Breast epithelium (tissue), 3 donors: ENCODE data around the gene LBX2.

ENCODE experiments used
- POLR2AphosphoS5 ChIP-seq, 3 donors: sonication (generic); formaldehyde crosslinking; IDR thresholded peaks; one replicate each; pipeline ENCODE4 v1.6.1; 2017; ENCODE audit warnings: antibody characterized with exemption in 3 of 3
- TF ChIP-seq, protein P1 (sequence below), 3 donors: fragments of 450-650 bp; IDR thresholded peaks; one replicate each; pipeline ENCODE4 v1.5.1; 2016 to 2017; ENCODE audit warnings: antibody characterized with exemption in 3 of 3, mild to moderate bottlenecking in 3 of 3, moderate library complexity in 3 of 3

- TF ChIP-seq, protein P1, sequence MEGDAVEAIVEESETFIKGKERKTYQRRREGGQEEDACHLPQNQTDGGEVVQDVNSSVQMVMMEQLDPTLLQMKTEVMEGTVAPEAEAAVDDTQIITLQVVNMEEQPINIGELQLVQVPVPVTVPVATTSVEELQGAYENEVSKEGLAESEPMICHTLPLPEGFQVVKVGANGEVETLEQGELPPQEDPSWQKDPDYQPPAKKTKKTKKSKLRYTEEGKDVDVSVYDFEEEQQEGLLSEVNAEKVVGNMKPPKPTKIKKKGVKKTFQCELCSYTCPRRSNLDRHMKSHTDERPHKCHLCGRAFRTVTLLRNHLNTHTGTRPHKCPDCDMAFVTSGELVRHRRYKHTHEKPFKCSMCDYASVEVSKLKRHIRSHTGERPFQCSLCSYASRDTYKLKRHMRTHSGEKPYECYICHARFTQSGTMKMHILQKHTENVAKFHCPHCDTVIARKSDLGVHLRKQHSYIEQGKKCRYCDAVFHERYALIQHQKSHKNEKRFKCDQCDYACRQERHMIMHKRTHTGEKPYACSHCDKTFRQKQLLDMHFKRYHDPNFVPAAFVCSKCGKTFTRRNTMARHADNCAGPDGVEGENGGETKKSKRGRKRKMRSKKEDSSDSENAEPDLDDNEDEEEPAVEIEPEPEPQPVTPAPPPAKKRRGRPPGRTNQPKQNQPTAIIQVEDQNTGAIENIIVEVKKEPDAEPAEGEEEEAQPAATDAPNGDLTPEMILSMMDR (IDR thresholded peaks at IDR 0.05) = no peak
- TF ChIP-seq POLR2AphosphoS5 (IDR thresholded peaks at IDR 0.05) = no peak
Measured at GRCh38 chr2:74481961-74482800, 17.2 kb downstream of the LBX2 start.
